ENCODE measurements around the gene PSMB5.

The PSMB5 gene

GRCh38 chr14:23034498-23035302 is at the start of gene PSMB5:
Gene PSMB5, minus strand, starts transcription at chr14:23034900. Its CDS starts 19 bp downstream, at chr14:23034881.
- no peak for DNase-seq

DNA sequence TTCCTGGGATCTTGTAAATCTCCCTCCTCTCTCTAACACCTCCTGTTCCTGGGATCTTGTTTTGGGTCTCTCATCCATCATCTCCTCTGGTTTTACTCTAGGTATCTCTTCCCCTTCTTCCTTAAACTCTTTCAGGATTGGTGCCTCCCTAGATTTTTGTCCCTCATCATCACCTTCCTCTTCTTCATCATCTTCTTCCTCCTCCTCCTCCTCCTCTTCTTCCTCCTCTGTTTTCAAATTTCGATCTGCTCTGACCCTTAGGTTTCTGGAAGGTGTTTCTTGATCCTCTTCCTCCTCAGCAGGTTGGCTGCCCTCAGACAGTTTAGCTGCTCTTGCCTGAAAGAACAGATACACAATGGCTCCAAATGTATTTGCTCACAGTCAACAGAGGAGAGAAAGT is 45.8 kb upstream of the PSMB5 start:
- no peak for DNase-seq

- no peak for DNase-seq
These were observed 45.0 kb upstream of the PSMB5 start for GRCh38 chr14:23079716-23080115.

- no peak for DNase-seq
These were observed 44.0 kb upstream of the PSMB5 start for GRCh38 chr14:23078692-23079116.

- no peak for DNase-seq
These were observed 43.3 kb upstream of the PSMB5 start for GRCh38 chr14:23077962-23078361.

DNA sequence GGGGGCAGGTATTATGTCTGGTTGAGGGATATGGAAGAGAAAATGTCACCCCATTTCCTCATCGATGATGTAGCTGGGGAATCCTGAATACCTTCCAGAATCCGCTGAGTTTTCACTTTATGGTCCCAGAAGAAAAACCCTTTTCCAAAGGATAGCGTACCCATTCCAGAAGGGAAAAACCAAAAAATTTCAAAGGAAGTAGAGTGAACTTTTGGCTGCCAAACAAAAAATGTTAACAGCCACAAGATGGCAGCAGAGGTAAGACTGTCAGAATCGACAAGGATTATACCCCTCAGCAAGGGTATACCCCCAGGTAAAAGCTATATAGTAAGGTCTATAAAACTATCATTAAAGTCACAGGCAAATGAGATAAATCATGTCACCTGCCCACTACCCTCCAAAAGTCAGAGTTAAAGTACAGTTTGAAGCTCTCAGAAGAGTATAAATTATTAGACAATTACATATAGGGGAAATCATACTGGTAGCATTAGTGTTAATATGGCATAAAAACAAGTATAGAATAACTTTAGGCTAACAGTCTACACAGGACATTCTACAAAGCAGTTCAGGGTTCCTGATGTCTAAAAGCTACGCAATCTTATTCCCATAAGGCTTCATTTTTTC is 42.2 kb upstream of the PSMB5 start:
- no peak for DNase-seq

- no peak for DNase-seq
These were observed 40.2 kb upstream of the PSMB5 start for GRCh38 chr14:23074906-23075305.

- DNase-seq = no peak
These were observed 37.3 kb upstream of the PSMB5 start for GRCh38 chr14:23071921-23072539.

GRCh38 chr14:23071244-23071920 is 36.7 kb upstream of the PSMB5 start:
- no peak for DNase-seq

- no peak for DNase-seq
These were observed 35.8 kb upstream of the PSMB5 start for GRCh38 chr14:23070262-23071129.

GRCh38 chr14:23069413-23069806 is 34.7 kb upstream of the PSMB5 start:
- DNase-seq = no peak

- no peak for DNase-seq
These were observed 34.2 kb upstream of the PSMB5 start for GRCh38 chr14:23068789-23069412.

GRCh38 chr14:23067847-23068788 is 33.4 kb upstream of the PSMB5 start:
- DNase-seq = no peak

DNA sequence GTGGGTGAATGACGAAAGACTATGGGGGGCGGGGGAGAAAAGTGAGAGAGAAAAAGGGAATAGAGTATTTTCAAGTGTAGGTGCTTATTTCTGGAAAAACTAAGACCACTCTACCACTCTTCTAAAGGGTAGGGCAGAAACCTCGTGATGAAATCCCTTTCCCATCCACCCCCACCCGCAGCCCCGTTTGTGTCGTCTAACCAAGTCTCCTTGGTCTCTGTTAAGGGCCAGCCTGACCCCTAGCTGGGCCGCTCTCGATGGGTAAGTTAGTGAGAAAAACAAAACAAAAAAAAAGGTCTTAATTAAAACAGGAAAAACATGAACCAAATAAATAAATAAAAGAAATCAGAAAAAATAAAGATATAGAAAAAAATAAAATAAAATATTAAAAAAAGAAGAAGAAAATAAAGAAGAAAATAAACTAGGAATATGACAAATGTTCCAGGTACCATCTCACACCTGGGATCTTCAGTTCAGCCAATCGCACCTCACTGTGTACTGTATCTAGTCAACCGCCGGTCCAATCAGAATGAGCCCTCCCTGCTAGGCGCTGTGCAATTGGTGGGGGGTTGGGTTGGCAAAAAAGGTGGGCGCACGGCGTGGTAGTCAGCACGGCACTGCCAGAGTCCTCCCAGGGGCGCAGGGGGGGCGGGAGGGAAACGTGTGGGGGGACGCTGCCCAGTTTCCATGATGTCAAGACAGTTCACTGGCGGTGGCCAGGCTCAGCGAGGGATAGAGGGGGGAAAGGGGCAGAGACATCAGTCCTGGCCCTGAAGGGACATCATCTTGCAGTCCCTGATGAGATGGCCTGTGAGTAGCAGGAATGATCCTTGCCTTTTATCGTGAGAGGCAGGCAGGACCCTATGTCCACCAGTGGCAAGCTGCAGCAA is 32.4 kb upstream of the PSMB5 start:
- no peak for DNase-seq

- no peak for DNase-seq
These were observed 31.7 kb upstream of the PSMB5 start for GRCh38 chr14:23066368-23066767.

GRCh38 chr14:23063601-23064000 is 28.9 kb upstream of the PSMB5 start:
- no peak for DNase-seq

- no peak for DNase-seq
These were observed 27.3 kb upstream of the PSMB5 start for GRCh38 chr14:23062002-23062401.

DNA sequence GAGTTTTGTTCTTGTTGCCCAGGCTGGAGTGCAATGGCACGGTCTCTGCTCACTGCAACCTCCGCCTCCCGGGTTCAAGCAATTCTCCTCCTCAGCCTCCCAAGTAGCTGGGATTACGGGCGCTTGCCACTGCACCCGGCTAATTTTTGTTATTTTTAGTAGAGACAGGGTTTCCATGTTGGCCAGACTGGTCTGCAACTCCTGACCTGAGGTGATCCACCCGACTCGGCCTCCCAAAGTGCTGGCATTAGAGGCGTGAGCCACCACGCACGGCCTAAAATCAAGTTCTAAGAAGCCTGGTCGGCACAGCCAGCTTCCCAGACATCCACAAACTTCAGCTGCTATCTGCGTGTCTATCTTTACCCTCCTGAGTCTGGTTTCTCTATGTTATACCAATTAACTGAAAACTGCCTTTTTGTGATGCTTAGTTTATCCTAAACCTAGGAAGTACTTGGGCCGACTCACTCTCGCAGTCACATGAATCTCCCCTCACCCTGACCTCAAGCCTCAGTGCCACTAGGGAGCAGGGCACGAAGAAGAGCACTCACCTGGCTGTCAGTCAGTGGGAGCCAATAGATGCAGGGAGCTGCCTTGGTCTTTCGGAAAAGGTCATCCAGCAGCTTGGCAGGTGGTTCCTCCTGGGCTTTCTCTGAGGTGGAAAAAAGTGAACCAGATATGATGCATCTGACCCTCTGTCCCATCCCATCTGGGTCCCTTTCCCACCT is 26.0 kb upstream of the PSMB5 start:
- no peak for DNase-seq

All from T1000 (cell line).